Measurements from ENCODE around the gene CHCHD3. TPM values are rescaled to one million over a fixed set of nuclear protein-coding genes. Genes with fewer than 3 reads are reported as not detected.

Gene CHCHD3
- total and polyA plus RNA-seq, 2 of the 4 experiments (the other 2 are of a cell fraction), result 56.9 to 141 TPM

GRCh38 chr7:132915647-132916046 is 166.2 kb downstream of the CHCHD3 start:
- TF ChIP-seq MAFK (IDR thresholded peaks at IDR 0.05; ENCODE audit: low read depth, low read length) (no peak), NFE2L2 (IDR thresholded peaks at IDR 0.05; ENCODE audit: low read depth, low read length) (no peak), MXI1 (IDR thresholded peaks at IDR 0.05; ENCODE audit: borderline replicate concordance, low read depth, low read length) (no peak), CHD1 (IDR thresholded peaks at IDR 0.05; ENCODE audit: low read depth, low read length) (no peak), RFX5 (IDR thresholded peaks at IDR 0.05; ENCODE audit: low read depth, low read length) (no peak), RCOR1 (IDR thresholded peaks at IDR 0.05; ENCODE audit: insufficient replicate concordance, low read length) (no peak), SMC3 (IDR thresholded peaks at IDR 0.05; ENCODE audit: low read depth, low read length) (no peak), POLR2A (IDR thresholded peaks at IDR 0.05; ENCODE audit: low read depth, low read length) (no peak), FOS (IDR thresholded peaks at IDR 0.05; ENCODE audit: low read depth, low read length) (no peak), BHLHE40 (IDR thresholded peaks at IDR 0.05; ENCODE audit: low read depth, low read length) (no peak), CTCF (conservative IDR thresholded peaks at IDR 0.05; ENCODE audit: low read depth, low read length) (no peak), CEBPB (IDR thresholded peaks at IDR 0.05; ENCODE audit: low read depth, low read length) (no peak), ELK1 (IDR thresholded peaks at IDR 0.05; ENCODE audit: borderline replicate concordance, low read depth, low read length) (no peak), RAD21 (IDR thresholded peaks at IDR 0.05; ENCODE audit: low read length) (no peak), MAZ (IDR thresholded peaks at IDR 0.05; ENCODE audit: borderline replicate concordance, low read depth, low read length) (no peak), USF2 (IDR thresholded peaks at IDR 0.05; ENCODE audit: low read depth, low read length) (no peak)
- no CpG with 5 or more reads among the region's 2 CpGs for WGBS, 2 experiments (ENCODE audit: extremely low coverage in 2 of 2, insufficient read length in 1 of 2)
- no peak overlapping the region for H3K27ac ChIP-seq (ENCODE audit: insufficient read depth, low read length)
- no peak overlapping the region for H2AK5ac ChIP-seq (ENCODE audit: low read depth, low read length)
- H2AFZ ChIP-seq (replicated peaks; ENCODE audit: low read length, poor library complexity), result no peak overlapping the region
- H3K9me1 ChIP-seq (ENCODE audit: insufficient read depth, low read length), result no peaks in the 10 kb centered on the region
- in situ Hi-C loops (cut with MboI; ENCODE audit: low sequenced_read_pairs), result no loop called here
- no peaks in the 10 kb centered on the region for H3K36me3 ChIP-seq (ENCODE audit: control insufficient read depth, insufficient read depth, low read length)
- no peak overlapping the region for H3K18ac ChIP-seq (ENCODE audit: low read depth, low read length)
- no peak overlapping the region for H3K4me3 ChIP-seq (ENCODE audit: insufficient read depth, low read depth, low read length)
- H3K4me2 ChIP-seq (ENCODE audit: low read depth, low read length), result no peak overlapping the region
- no peak overlapping the region for H3K4ac ChIP-seq (ENCODE audit: low read depth, low read length)
- H3K56ac ChIP-seq (ENCODE audit: extremely low read depth, insufficient read depth, low read length), result no peak overlapping the region
- H4K20me1 ChIP-seq (ENCODE audit: insufficient read depth, low read length), result no peaks in the 10 kb centered on the region
- H3K4me1 ChIP-seq (ENCODE audit: control insufficient read depth, insufficient read depth, low read length), result no peaks in the 10 kb centered on the region
- no peak overlapping the region for H2BK15ac ChIP-seq (ENCODE audit: low read depth, low read length)
- no peak overlapping the region for H2BK5ac ChIP-seq (ENCODE audit: low read depth, low read length, poor library complexity, severe bottlenecking)
- no peak overlapping the region for H2BK120ac ChIP-seq (ENCODE audit: low read depth, low read length)
- no peak overlapping the region for H3K23ac ChIP-seq (ENCODE audit: low read depth, low read length)
- H3K9ac ChIP-seq (ENCODE audit: low read depth, low read length), result no peak overlapping the region
- H3K9me3 ChIP-seq (ENCODE audit: control insufficient read depth, insufficient read depth, low read length), result no peaks in the 10 kb centered on the region
- no peak overlapping the region for H4K8ac ChIP-seq (ENCODE audit: low read depth in 2 of 2, low read length in 2 of 2)
- H4K5ac ChIP-seq (ENCODE audit: low read depth, low read length), result no peak overlapping the region
- POLR2A ChIA-PET (ENCODE audit: unreplicated experiment), result no interaction called here
- no peak overlapping the region for H3K14ac ChIP-seq (replicated peaks; ENCODE audit: low read depth, low read length)
- DNase-seq (no peak), ATAC-seq (ENCODE audit: low read depth) (no peak)
- CTCF ChIA-PET, result no interaction called here
- H3K79me1 ChIP-seq (ENCODE audit: low read depth in 1 of 2, low read length in 2 of 2), result peaks cover 5 to 9% of the 10 kb centered on the region in 2 experiments; a peak in 2 of 4 replicates
- dilution Hi-C loops (cut with HindIII; ENCODE audit: low sequenced_read_pairs, unreplicated experiment), result no loop called here
- no TSS peak for BruUV-seq (replicated peaks)
- intact Hi-C loops (cut with micrococcal nuclease), result no loop called here
- no peak overlapping the region for H2BK20ac ChIP-seq (ENCODE audit: low read depth, low read length)
- no peak overlapping the region for H4K91ac ChIP-seq (ENCODE audit: insufficient read depth, low read depth, low read length)
- no peaks in the 10 kb centered on the region for H3K27me3 ChIP-seq (ENCODE audit: control insufficient read depth, insufficient read depth, low read length)
- H2AK9ac ChIP-seq (replicated peaks; ENCODE audit: low read depth, low read length, poor library complexity), result no peak overlapping the region
